Gastrocnemius medialis (tissue), 4 donors: ENCODE data around the gene KRTAP4-4. TPM values are rescaled to one million over a fixed set of nuclear protein-coding genes. Genes with fewer than 3 reads are reported as not detected.
"Not testable (repeated sequence)": the region's sequence is repeated elsewhere in the genome, so short reads cannot be mapped to it uniquely, and the experiment has no call there.

Experiments used
- ATAC-seq, 2 donors: fragments of 150-250 bp; one replicate each; pipeline ENCODE4 v1.9.1; 2016
- DNase-seq, 2 donors: peaks; one replicate each; pipeline ENCODE4 v3.0.0-alpha.2; 2019
- H3K27ac ChIP-seq, 4 donors: fragments of 200-600 bp; sonication (generic); 1 replicate in 1 of 4; 2 replicates in 3 of 4; pipeline ENCODE4 v1.5.1; 2016 to 2018; ENCODE audit warnings: mild to moderate bottlenecking in 2 of 4, moderate library complexity in 1 of 4
- H3K27me3 ChIP-seq, 3 donors: fragments of 200-600 bp; sonication (generic) in 2 of 3; 1 replicate in 1 of 3; 2 replicates in 2 of 3; pipeline versions ENCODE4 v1.5.1 to v1.6.0; 2016 to 2019; ENCODE audit warnings: mild to moderate bottlenecking in 1 of 3, moderate library complexity in 1 of 3
- H3K36me3 ChIP-seq, 2 donors: fragments of 200-600 bp; sonication (generic) in 1 of 2; one replicate each; pipeline ENCODE4 v1.5.1; 2017 to 2018
- H3K4me1 ChIP-seq, 2 donors: fragments of 200-600 bp; sonication (generic) in 1 of 2; one replicate each; pipeline ENCODE4 v1.5.1; 2016 to 2017; ENCODE audit warnings: mild to moderate bottlenecking in 2 of 2
- H3K4me3 ChIP-seq, 4 donors: fragments of 200-600 bp; sonication (generic) in 3 of 4; 1 replicate in 1 of 4; 2 replicates in 3 of 4; pipeline ENCODE4 v1.5.1; 2016 to 2019; ENCODE audit warnings: mild to moderate bottlenecking in 2 of 4
- H3K9me3 ChIP-seq, 3 donors: fragments of 200-600 bp; sonication (generic) in 2 of 3; 1 replicate in 1 of 3; 2 replicates in 2 of 3; pipeline ENCODE4 v1.5.1; 2016 to 2019
- POLR2A ChIP-seq, 2 donors: fragments of 450-650 bp; IDR thresholded peaks; one replicate each; pipeline ENCODE4 v1.6.1; 2017; ENCODE audit warnings: antibody characterized with exemption in 2 of 2, mild to moderate bottlenecking in 2 of 2, moderate library complexity in 2 of 2
- in situ Hi-C, 4 donors: fragments of 200-750 bp; cut with MboI; loops; one replicate each; pipeline versions ENCODE4 v1.15.0 to v1.8.0; 2017; ENCODE audit warnings: low sequenced_read_pairs in 4 of 4
- intact Hi-C: fragments of 100-400 bp; cut with DNase I; formaldehyde crosslinking; loops from one replicate; pipeline ENCODE4 v1.15.1; 2023; ENCODE audit warnings: low total_unique reads
- total RNA-seq, 4 donors: library from RNA; depleted of rRNA; stranded (reverse); fragments of >200 nt; gene quantifications; one replicate each; pipeline versions ENCODE4 v1.1.0 to v1.2.3, GENCODE V29; 2016
- TF ChIP-seq, protein P1 (sequence below), 5 experiments: fragments of 450-650 bp in 3 of 5; fragments of 200-600 bp in 2 of 5; sonication (generic) in 2 of 5; IDR thresholded peaks in 4 of 5; conservative IDR thresholded peaks in 1 of 5; 1 replicate in 4 of 5; 2 replicates in 1 of 5; pipeline ENCODE4 v1.5.1; 2016 to 2019; ENCODE audit warnings: antibody characterized with exemption in 5 of 5, mild to moderate bottlenecking in 3 of 5, moderate library complexity in 3 of 5

KRTAP4-4 gene
- total RNA-seq, result not detected

GRCh38 chr17:41160648-41161047 lies at the start of gene KRTAP4-4:
TSS of gene KRTAP4-4 (minus strand) at chr17:41160748. CDS start at chr17:41160691, 57 bp downstream.
- ATAC-seq, result no peak
- Histone ChIP-seq H3K4me3 (no peak within 1 kb of the TSS), H3K27ac (no peak within 1 kb of the TSS), H3K9me3 (no peaks in the 10 kb centered on the region), H3K4me1 (no peaks in the 10 kb centered on the region), H3K27me3 (peaks cover 3 to 8% (median 4%) of the 10 kb centered on the region in 3 donors), H3K36me3 (no peaks in the 10 kb centered on the region)
- in situ Hi-C loops (loop anchor here in 1 of 4 donors (25.0 kb wide), 1 partner anchor 102 kb away; the partner anchor contains the start of genes KRTAP9-6 and KRTAP9-9), intact Hi-C loops (no loop called here)
- no peak for DNase-seq
- TF ChIP-seq, protein P1, sequence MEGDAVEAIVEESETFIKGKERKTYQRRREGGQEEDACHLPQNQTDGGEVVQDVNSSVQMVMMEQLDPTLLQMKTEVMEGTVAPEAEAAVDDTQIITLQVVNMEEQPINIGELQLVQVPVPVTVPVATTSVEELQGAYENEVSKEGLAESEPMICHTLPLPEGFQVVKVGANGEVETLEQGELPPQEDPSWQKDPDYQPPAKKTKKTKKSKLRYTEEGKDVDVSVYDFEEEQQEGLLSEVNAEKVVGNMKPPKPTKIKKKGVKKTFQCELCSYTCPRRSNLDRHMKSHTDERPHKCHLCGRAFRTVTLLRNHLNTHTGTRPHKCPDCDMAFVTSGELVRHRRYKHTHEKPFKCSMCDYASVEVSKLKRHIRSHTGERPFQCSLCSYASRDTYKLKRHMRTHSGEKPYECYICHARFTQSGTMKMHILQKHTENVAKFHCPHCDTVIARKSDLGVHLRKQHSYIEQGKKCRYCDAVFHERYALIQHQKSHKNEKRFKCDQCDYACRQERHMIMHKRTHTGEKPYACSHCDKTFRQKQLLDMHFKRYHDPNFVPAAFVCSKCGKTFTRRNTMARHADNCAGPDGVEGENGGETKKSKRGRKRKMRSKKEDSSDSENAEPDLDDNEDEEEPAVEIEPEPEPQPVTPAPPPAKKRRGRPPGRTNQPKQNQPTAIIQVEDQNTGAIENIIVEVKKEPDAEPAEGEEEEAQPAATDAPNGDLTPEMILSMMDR (IDR thresholded peaks at IDR 0.05 in 4 of 5, conservative IDR thresholded peaks at IDR 0.05 in 1 of 5), result no peak
- no peak for TF ChIP-seq POLR2A (IDR thresholded peaks at IDR 0.05)

DNA sequence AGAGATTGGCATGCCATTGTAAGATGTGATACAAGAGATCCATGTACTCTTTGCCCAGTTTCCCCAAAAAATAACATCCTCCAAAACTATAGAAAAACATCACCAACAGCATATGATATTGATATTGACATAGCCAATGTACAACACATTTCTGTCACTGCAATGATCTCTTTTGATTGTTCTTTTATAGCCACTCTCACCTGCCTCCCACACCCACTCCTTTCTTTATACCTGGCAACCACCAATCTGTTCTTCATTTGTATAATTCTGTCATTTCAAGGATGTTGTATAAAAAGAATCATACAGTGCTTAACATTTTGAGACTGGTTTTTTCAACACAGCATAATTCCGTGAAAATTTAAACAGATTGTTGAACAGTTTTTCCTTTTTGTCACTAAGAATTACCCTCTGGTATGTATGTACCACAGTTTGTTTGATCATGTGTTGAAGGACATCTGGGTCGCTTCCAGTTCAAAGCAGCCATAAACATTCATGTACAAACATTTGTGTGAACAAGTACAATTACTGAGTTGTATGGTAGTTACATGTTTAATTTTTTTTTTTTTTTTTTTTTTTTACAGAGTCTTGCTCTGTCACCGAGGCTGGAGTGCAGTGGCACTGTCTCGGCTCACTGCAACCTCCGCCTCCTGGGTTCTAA lies 39.0 kb upstream of the KRTAP4-4 start:
- Histone ChIP-seq H3K9me3 (no peaks in the 10 kb centered on the region), H3K27me3 (no peaks in the 10 kb centered on the region), H3K4me3 (no peak overlapping the region), H3K4me1 (no peaks in the 10 kb centered on the region), H3K27ac (no peak overlapping the region), H3K36me3 (no peaks in the 10 kb centered on the region)
- DNase-seq (no peak), ATAC-seq (no peak)
- in situ Hi-C loops, result loop anchor here in 1 of 4 donors (25.0 kb wide), 1 partner anchor 112 kb away; the partner anchor contains the start of genes KRTAP4-7 and KRTAP4-8
- TF ChIP-seq, protein P1 (IDR thresholded peaks at IDR 0.05 in 4 of 5, conservative IDR thresholded peaks at IDR 0.05 in 1 of 5), result no peak
- no peak for TF ChIP-seq POLR2A (IDR thresholded peaks at IDR 0.05)
- intact Hi-C loops, result no loop called here

DNA sequence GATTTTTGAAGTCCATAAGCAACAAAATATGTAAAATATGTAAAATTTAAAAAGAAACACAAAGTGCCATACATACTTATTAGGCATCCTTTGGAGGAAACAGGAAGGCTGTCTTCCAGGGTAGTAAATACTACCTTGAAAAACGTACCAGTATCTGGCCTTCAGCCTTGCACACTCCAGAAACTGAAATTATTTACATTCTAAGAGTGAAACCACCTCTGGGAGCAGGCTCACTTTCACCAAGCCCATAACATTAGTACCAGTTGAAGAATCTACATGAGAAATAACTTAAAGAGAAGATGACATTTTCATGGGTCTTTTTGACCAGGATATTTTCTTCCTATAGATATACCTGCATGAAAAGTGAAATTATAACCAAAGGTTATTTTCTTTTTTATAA lies 35.5 kb upstream of the KRTAP4-4 start:
- TF ChIP-seq, protein P1 (IDR thresholded peaks at IDR 0.05 in 4 of 5, conservative IDR thresholded peaks at IDR 0.05 in 1 of 5), result no peak
- TF ChIP-seq POLR2A (IDR thresholded peaks at IDR 0.05), result no peak
- Histone ChIP-seq H3K4me1 (no peaks in the 10 kb centered on the region), H3K4me3 (no peak overlapping the region), H3K36me3 (no peaks in the 10 kb centered on the region), H3K27me3 (no peaks in the 10 kb centered on the region), H3K27ac (no peak overlapping the region), H3K9me3 (no peaks in the 10 kb centered on the region)
- in situ Hi-C loops, result loop anchor here in 1 of 4 donors (25.0 kb wide), 1 partner anchor 109 kb away; the partner anchor contains the start of genes KRTAP4-7 and KRTAP4-8
- intact Hi-C loops, result no loop called here
- ATAC-seq (no peak), DNase-seq (no peak)

- TF ChIP-seq, protein P1 (IDR thresholded peaks at IDR 0.05 in 4 of 5, conservative IDR thresholded peaks at IDR 0.05 in 1 of 5), result no peak
- no peak for TF ChIP-seq POLR2A (IDR thresholded peaks at IDR 0.05)
- no peak overlapping the region for H3K27ac ChIP-seq
- ATAC-seq, result no peak
- no peaks in the 10 kb centered on the region for H3K4me1 ChIP-seq
- H3K27me3 ChIP-seq, result peaks cover 0 to 4% (median 0%) of the 10 kb centered on the region in 3 donors
- no peak for DNase-seq
- in situ Hi-C loops (loop anchor here in 1 of 4 donors (25.0 kb wide), 1 partner anchor 103 kb away; the partner anchor contains the start of genes KRTAP4-7 and KRTAP4-8), intact Hi-C loops (no loop called here)
- H3K4me3 ChIP-seq, result no peak overlapping the region
- H3K36me3 ChIP-seq, result no peaks in the 10 kb centered on the region
- no peaks in the 10 kb centered on the region for H3K9me3 ChIP-seq
Observed at GRCh38 chr17:41190328-41190727, 29.8 kb upstream of the KRTAP4-4 start.

GRCh38 chr17:41189837-41190318 lies 29.3 kb upstream of the KRTAP4-4 start, which contains the start of gene KRTAP9-1:
TSS of gene KRTAP9-1 (plus strand) at chr17:41189887. CDS start at chr17:41189887, 0 bp downstream.
- H3K9me3 ChIP-seq, intact Hi-C loops, H3K36me3 ChIP-seq, H3K27me3 ChIP-seq, DNase-seq, H3K4me1 ChIP-seq, H3K27ac ChIP-seq, ATAC-seq, H3K4me3 ChIP-seq: not testable (repeated sequence)
- in situ Hi-C loops, result loop anchor here in 1 of 4 donors (25.0 kb wide), 1 partner anchor 103 kb away; the partner anchor contains the start of genes KRTAP4-7 and KRTAP4-8
